Activated CD4-positive, alpha-beta T cell treated with anti-CD3 and anti-CD28 coated beads, Interleukin-2, amount 10 ng/mL, durations not matched to agents 7 days and 5 days (primary cell): ENCODE measurements around the gene RBP5. TPM values are rescaled to one million over a fixed set of nuclear protein-coding genes. Genes with fewer than 3 reads are reported as not detected.

Experiments
- CTCF ChIA-PET: fragments of 350-600 bp; sonication (Branson Sonifier 250); formaldehyde crosslinking; loops from one replicate; lab custom pipeline; 2021; ENCODE audit warnings: antibody characterized with exemption; lab: Charles Lee
- POLR2A ChIA-PET: fragments of 350-600 bp; sonication (Branson Sonifier 250); formaldehyde crosslinking; loops from one replicate; lab custom pipeline; 2021; ENCODE audit warnings: antibody characterized with exemption; lab: Charles Lee
- DNase-seq: peaks from one replicate; pipeline ENCODE4 v3.0.0-alpha.2; 2020
- H3K27ac Mint-ChIP-seq: one replicate; pipeline ENCODE4 v1.8.0; 2021; ENCODE audit warnings: mild to moderate bottlenecking, moderate library complexity, mixed read lengths
- H3K27me3 Mint-ChIP-seq: one replicate; pipeline ENCODE4 v1.8.0; 2021; ENCODE audit warnings: mixed read lengths
- H3K36me3 Mint-ChIP-seq: one replicate; pipeline ENCODE4 v1.8.0; 2021; ENCODE audit warnings: low read depth, mixed read lengths
- H3K4me1 Mint-ChIP-seq: one replicate; pipeline ENCODE4 v1.8.0; 2021; ENCODE audit warnings: mixed read lengths
- H3K4me3 Mint-ChIP-seq: one replicate; pipeline ENCODE4 v1.8.0; 2021; ENCODE audit warnings: mild to moderate bottlenecking, moderate library complexity, mixed read lengths
- H3K9me3 Mint-ChIP-seq: one replicate; pipeline ENCODE4 v1.8.0; 2021; ENCODE audit warnings: mixed read lengths
- total RNA-seq, 2 experiments: library from RNA; stranded (reverse); gene quantifications; one replicate each; pipeline ENCODE4 v1.2.3, GENCODE V29; 2021

The RBP5 gene, protein sequence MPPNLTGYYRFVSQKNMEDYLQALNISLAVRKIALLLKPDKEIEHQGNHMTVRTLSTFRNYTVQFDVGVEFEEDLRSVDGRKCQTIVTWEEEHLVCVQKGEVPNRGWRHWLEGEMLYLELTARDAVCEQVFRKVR
- under 1 TPM in 1 of 2 experiments, not detected in 1; 0.42 TPM for total RNA-seq

DNA sequence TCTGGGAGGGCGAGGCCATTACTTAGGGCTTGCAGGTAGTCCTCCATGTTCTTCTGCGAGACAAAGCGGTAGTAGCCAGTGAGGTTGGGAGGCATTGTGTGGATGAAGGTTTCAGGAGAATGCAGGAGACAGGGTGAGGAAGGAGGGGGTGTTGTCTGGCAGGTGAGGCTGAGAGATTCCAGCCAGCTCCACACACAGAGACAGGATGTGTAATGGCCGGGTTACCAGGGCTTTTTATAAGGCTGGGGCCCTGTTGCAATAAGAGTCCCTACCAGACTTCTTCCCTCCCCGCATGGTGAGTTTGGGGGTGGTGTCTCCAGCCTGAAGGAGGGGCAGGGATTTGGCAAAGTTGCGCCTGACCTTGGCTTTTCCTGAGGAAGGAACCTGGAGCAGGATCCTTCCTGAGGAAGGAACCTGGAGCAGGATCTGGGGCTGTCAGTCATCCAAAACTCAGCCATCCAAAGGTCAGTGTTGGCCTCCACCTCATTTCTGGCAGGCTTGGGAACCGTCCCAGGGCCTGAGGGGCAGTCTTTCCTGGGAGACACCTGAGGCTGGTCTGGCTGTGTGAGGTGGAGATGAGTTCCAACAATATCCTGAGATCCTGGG, at the start of gene RBP5:
TSS of gene RBP5 (minus strand) at position 209 of the 606 bp plus-strand sequence. CDS start at position 95, 114 bp downstream.
- Mint-ChIP-seq H3K27ac (peak within 1 kb of the TSS; percentile 89), H3K36me3 (peaks cover 25% of the 10 kb centered on the region), H3K9me3 (no peaks in the 10 kb centered on the region), H3K4me3 (peak within 1 kb of the TSS; percentile 86), H3K4me1 (peaks cover 37% of the 10 kb centered on the region), H3K27me3 (no peaks in the 10 kb centered on the region)
- DNase-seq, result no peak
- POLR2A ChIA-PET, result no interaction called here
- CTCF ChIA-PET, result no interaction called here

GRCh38 chr12:7178481-7178880, 49.8 kb upstream of the RBP5 start:
- Mint-ChIP-seq H3K27me3 (peaks cover 35% of the 10 kb centered on the region), H3K36me3 (no peaks in the 10 kb centered on the region), H3K4me1 (no peaks in the 10 kb centered on the region), H3K27ac (no peak overlapping the region), H3K9me3 (peaks cover 11% of the 10 kb centered on the region), H3K4me3 (no peak overlapping the region)
- CTCF ChIA-PET, result no interaction called here
- POLR2A ChIA-PET, result no interaction called here
- DNase-seq, result no peak

DNA sequence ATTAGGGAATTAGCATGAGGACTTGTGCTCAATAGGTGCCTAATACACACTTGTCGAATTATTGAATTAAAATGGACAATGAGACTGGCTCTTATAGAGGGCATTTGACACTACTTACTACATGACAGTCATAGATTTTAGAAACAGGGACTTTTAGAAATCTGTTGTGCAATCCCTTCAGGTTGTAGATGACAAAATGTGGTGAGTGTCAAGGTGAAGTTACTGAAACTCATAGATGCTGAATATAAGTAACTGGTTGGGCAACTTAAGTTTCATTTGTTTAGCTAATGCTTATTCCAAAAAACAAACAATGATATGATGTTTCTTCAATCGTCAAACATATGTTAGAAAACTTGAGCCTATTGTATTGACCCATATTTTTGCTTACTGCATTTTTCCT, 47.9 kb upstream of the RBP5 start:
- H3K4me3 Mint-ChIP-seq, result no peak overlapping the region
- H3K27me3 Mint-ChIP-seq, result peaks cover 38% of the 10 kb centered on the region
- no peak overlapping the region for H3K27ac Mint-ChIP-seq
- H3K4me1 Mint-ChIP-seq, result no peaks in the 10 kb centered on the region
- H3K36me3 Mint-ChIP-seq, result no peaks in the 10 kb centered on the region
- peaks cover 19% of the 10 kb centered on the region for H3K9me3 Mint-ChIP-seq
- ChIA-PET POLR2A (no interaction called here), CTCF (no interaction called here)
- no peak for DNase-seq

DNA sequence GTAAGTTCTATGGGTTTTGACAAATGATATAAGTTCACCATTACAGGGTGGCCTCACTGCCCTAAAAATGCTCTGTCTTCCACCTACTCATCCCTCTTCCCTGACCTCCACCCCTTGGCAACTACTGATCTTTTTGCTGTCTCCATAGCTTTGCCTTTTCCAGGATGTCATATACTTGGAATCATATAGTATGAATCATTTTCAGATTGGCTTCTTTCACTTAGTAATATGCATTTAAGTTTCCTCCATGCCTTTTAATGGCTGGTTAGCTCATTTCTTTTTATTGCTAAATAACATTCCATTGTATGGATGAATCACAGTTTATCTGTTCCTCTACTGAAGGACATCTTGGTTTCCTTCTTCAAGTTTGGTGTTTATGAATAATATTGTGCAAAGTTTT, 46.8 kb upstream of the RBP5 start:
- no peaks in the 10 kb centered on the region for H3K36me3 Mint-ChIP-seq
- ChIA-PET POLR2A (no interaction called here), CTCF (no interaction called here)
- H3K27ac Mint-ChIP-seq, result no peak overlapping the region
- H3K4me1 Mint-ChIP-seq, result no peaks in the 10 kb centered on the region
- peaks cover 41% of the 10 kb centered on the region for H3K27me3 Mint-ChIP-seq
- H3K9me3 Mint-ChIP-seq, result peaks cover 22% of the 10 kb centered on the region
- no peak overlapping the region for H3K4me3 Mint-ChIP-seq
- DNase-seq, result no peak

DNA sequence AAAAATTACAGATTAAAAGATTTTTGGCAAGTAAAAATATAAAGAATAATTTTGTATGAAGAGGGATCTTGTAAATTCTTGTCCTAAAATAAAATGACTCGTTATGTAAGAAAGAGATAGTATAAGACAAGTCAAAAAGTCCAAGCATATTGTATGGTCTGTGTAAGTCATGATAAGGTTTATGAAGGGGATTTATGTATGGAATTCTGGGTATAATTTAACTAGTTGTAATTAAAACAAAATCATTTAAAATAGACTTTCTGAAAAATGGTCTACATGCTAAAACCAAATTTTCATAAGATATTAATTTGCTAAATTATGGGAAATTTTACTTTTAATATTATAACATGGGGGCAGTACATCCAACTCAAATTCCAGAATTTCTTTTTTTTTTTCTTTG, 43.2 kb upstream of the RBP5 start:
- Mint-ChIP-seq H3K9me3 (peaks cover 52% of the 10 kb centered on the region), H3K4me1 (no peaks in the 10 kb centered on the region), H3K36me3 (peaks cover 6% of the 10 kb centered on the region), H3K27ac (no peak overlapping the region), H3K27me3 (peaks cover 30% of the 10 kb centered on the region), H3K4me3 (no peak overlapping the region)
- DNase-seq, result no peak
- CTCF ChIA-PET, result no interaction called here
- POLR2A ChIA-PET, result no interaction called here

DNA sequence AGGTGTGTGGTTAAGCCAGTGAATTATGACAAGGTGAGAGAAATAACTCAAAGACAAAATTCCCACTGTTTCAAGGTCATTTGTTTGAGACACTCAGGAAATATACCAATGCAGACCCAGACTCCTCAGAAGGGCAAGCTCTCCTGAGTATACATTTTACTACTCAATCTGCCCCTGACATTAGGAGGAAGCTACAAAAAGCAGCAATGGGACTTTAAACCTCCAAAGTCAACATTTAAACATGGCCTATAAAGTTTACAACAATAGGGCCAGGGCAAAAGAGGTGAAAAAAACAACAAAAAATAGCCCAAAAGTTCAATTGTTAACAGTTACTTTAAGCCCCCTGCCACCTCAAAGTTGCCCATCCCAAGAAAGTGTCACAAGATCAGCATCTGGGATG, 41.3 kb upstream of the RBP5 start:
- no peak overlapping the region for H3K4me3 Mint-ChIP-seq
- peaks cover 6% of the 10 kb centered on the region for H3K36me3 Mint-ChIP-seq
- H3K9me3 Mint-ChIP-seq, result peaks cover 50% of the 10 kb centered on the region
- DNase-seq, result no peak
- H3K27me3 Mint-ChIP-seq, result peaks cover 28% of the 10 kb centered on the region
- H3K4me1 Mint-ChIP-seq, result no peaks in the 10 kb centered on the region
- ChIA-PET POLR2A (no interaction called here), CTCF (no interaction called here)
- no peak overlapping the region for H3K27ac Mint-ChIP-seq

DNA sequence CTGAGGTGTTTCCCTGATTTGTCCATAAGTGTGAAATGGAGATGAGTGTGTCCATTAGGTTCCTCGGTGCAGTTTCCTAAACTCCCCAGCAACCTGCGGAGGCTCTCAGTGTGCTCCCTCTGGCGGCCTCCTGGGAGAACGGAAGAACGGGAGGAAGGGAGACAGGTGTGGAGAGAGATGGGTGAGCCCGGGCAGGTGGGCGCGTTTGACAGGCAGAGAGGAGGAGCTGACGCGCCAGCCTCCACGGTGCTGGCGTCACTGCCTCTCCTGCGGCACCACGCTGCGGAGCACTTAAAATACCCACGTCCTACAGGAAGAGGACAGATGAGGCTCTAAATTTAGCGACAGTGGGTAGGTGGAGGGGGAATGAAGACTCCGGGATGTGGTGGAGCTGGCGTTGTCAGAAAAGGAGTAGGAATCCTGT, 34.0 kb upstream of the RBP5 start:
- ChIA-PET CTCF (interaction anchor here (0.8 to 1.4 kb wide), 4 partner anchors 10 to 55 kb away, joined by 3 to 7 read pairs (median 4); no protein-coding TSS in a partner anchor), POLR2A (no interaction called here)
- no peak overlapping the region for H3K27ac Mint-ChIP-seq
- H3K4me1 Mint-ChIP-seq, result peaks cover 4% of the 10 kb centered on the region
- H3K9me3 Mint-ChIP-seq, result peaks cover 14% of the 10 kb centered on the region
- peaks cover 16% of the 10 kb centered on the region for H3K27me3 Mint-ChIP-seq
- H3K4me3 Mint-ChIP-seq, result no peak overlapping the region
- H3K36me3 Mint-ChIP-seq, result peaks cover 1% of the 10 kb centered on the region
- peak; percentile 19 for DNase-seq

GRCh38 chr12:7161811-7162210, 33.1 kb upstream of the RBP5 start:
- H3K27ac Mint-ChIP-seq, result no peak overlapping the region
- ChIA-PET CTCF (interaction anchor here (0.8 to 1.4 kb wide), 2 partner anchors 11 to 17 kb away, joined by 4 to 7 read pairs; no protein-coding TSS in a partner anchor), POLR2A (no interaction called here)
- no peaks in the 10 kb centered on the region for H3K36me3 Mint-ChIP-seq
- H3K9me3 Mint-ChIP-seq, result peaks cover 6% of the 10 kb centered on the region
- H3K4me1 Mint-ChIP-seq, result peaks cover 4% of the 10 kb centered on the region
- H3K27me3 Mint-ChIP-seq, result peaks cover 16% of the 10 kb centered on the region
- no peak for DNase-seq
- no peak overlapping the region for H3K4me3 Mint-ChIP-seq

DNA sequence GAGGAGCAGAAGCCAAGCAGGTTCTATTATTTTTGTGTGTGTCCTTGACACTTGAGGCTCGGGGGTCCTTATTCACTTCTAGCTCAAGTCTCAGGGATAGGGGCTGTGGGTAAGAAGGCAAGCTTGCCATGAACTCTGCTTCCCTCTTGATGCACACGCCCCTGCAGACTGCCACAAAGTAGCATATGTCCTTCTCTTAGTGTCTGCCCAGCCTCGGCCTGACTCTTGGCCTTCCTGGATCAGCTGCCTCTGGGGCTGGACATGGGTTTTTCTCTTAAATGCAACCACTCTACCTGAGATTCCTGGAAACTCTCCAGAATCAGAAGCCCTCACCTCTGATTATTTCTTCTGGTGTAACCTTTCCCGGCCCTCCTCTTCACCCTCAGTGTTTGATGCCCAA, 32.6 kb upstream of the RBP5 start:
- no peak overlapping the region for H3K27ac Mint-ChIP-seq
- POLR2A ChIA-PET, result no interaction called here
- peaks cover 4% of the 10 kb centered on the region for H3K4me1 Mint-ChIP-seq
- no peaks in the 10 kb centered on the region for H3K36me3 Mint-ChIP-seq
- H3K27me3 Mint-ChIP-seq, result peaks cover 14% of the 10 kb centered on the region
- CTCF ChIA-PET, result interaction anchor here (1.4 kb wide), 1 partner anchor 16 kb away, joined by 7 read pairs; no protein-coding TSS in a partner anchor
- no peak for DNase-seq
- no peak overlapping the region for H3K4me3 Mint-ChIP-seq
- H3K9me3 Mint-ChIP-seq, result peaks cover 1% of the 10 kb centered on the region

DNA sequence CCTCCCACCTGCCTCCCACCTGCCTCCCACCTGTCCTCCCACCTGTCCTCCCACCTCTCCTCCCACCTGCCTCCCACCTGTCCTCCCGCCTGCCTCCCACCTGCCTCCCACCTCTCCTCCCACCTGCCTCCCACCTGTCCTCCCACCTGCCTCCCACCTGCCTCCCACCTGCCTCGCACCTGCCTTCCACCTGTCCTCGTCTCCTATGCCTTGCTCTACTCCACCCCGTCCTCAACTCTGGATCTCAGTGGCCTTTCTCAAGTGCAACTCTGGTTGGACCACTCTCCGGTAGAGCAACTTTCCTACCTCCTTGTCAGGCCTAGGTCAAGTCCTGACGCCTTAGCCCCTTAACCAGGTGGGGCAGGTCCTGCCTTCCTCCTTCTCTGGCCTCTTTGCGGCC, 31.5 kb upstream of the RBP5 start:
- Mint-ChIP-seq H3K27me3 (peaks cover 10% of the 10 kb centered on the region), H3K9me3 (no peaks in the 10 kb centered on the region), H3K4me1 (peaks cover 4% of the 10 kb centered on the region), H3K4me3 (no peak overlapping the region), H3K36me3 (no peaks in the 10 kb centered on the region), H3K27ac (no peak overlapping the region)
- CTCF ChIA-PET, result interaction anchor here (0.6 kb wide), 1 partner anchor 275 kb away, joined by 3 read pairs; no protein-coding TSS in a partner anchor
- no peak for DNase-seq
- POLR2A ChIA-PET, result no interaction called here

GRCh38 chr12:7158781-7159609, 30.3 kb upstream of the RBP5 start:
- Mint-ChIP-seq H3K4me1 (peaks cover 4% of the 10 kb centered on the region), H3K27me3 (peaks cover 10% of the 10 kb centered on the region), H3K27ac (no peak overlapping the region), H3K9me3 (no peaks in the 10 kb centered on the region), H3K36me3 (peaks cover 4% of the 10 kb centered on the region), H3K4me3 (no peak overlapping the region)
- POLR2A ChIA-PET, result no interaction called here
- CTCF ChIA-PET, result interaction anchor here (1.1 to 1.3 kb wide), 2 partner anchors 11 to 14 kb away, joined by 3 to 5 read pairs; no protein-coding TSS in a partner anchor
- no peak for DNase-seq

- peaks cover 8% of the 10 kb centered on the region for H3K36me3 Mint-ChIP-seq
- no peak overlapping the region for H3K4me3 Mint-ChIP-seq
- no peak for DNase-seq
- no peaks in the 10 kb centered on the region for H3K4me1 Mint-ChIP-seq
- ChIA-PET CTCF (interaction anchor here (1.3 kb wide), 1 partner anchor 13 kb away, joined by 5 read pairs; no protein-coding TSS in a partner anchor), POLR2A (no interaction called here)
- no peak overlapping the region for H3K27ac Mint-ChIP-seq
- H3K27me3 Mint-ChIP-seq, result no peaks in the 10 kb centered on the region
- no peaks in the 10 kb centered on the region for H3K9me3 Mint-ChIP-seq
These were observed 28.7 kb upstream of the RBP5 start for GRCh38 chr12:7157391-7157790.
